HCT116 (cell line): Measurements from ENCODE around the gene PRG2. TPM values are rescaled to one million over a fixed set of nuclear protein-coding genes. Genes with fewer than 3 reads are reported as not detected.

Source experiments
- ATAC-seq: fragments of 200-7000 bp; cut with Tn5 transposase; 2 replicates; pipeline ENCODE4 v1.9.1; 2020; ENCODE audit warnings: mild to moderate bottlenecking, moderate library complexity
- BruUV-seq: library from RNA; stranded (reverse); fragments of 400-500 nt; replicated peaks from 2 replicates; lab custom pipeline; 2021; lab: Mats Ljungman, UMichigan
- CTCF ChIA-PET: fragments of 300-600 bp; sonication (Branson Sonifier 250); formaldehyde crosslinking; loops from one replicate; lab custom pipeline; 2021; ENCODE audit warnings: antibody characterized with exemption; lab: Charles Lee
- POLR2A ChIA-PET: fragments of 300-600, 350-600 bp; sonication (Branson Sonifier 250); formaldehyde crosslinking; loops from one replicate; lab custom pipeline; 2021; ENCODE audit warnings: antibody characterized with exemption; lab: Charles Lee
- RAD21 ChIA-PET, 2 experiments: fragments of 300-600 bp; sonication (Branson Sonifier 250); formaldehyde crosslinking; loops; one replicate each; lab custom pipeline; 2023; ENCODE audit warnings: low total read pairs in 2 of 2; ENCODE audit not compliant: uncharacterized antibody in 2 of 2, unreplicated experiment in 2 of 2, low non-redundant PET in 1 of 2; lab: Charles Lee
- DNase-seq: peaks from one replicate; pipeline ENCODE4 v3.0.0-alpha.2; 2010; ENCODE audit warnings: low read depth, low spot score
- H2AFZ ChIP-seq: fragments of 200-600 bp; shearing (Covaris generic), sonication (generic); 2 replicates; pipeline ENCODE4 v1.6.1; 2017; ENCODE audit warnings: low read depth, mixed run types, mixed read lengths, antibody characterized with exemption, low read length; ENCODE audit not compliant: poor library complexity, severe bottlenecking
- H3K27ac ChIP-seq: 2 replicates; pipeline ENCODE4 v1.5.1; 2012; ENCODE audit warnings: low read depth, low read length
- H3K27me3 ChIP-seq: fragments of 200-600 bp; sonication (generic); 2 replicates; pipeline ENCODE4 v1.6.1; 2016; ENCODE audit warnings: mixed run types, low read length, mixed read lengths; ENCODE audit not compliant: insufficient read depth
- H3K36me3 ChIP-seq, 2 experiments: fragments of 200-500 bp in 1 of 2; fragments of 200-600 bp in 1 of 2; sonication (Bioruptor generic) in 1 of 2; sonication (generic) in 1 of 2; 2 replicates each; pipeline versions ENCODE4 v1.5.1 to v1.6.1; 2014 to 2016; ENCODE audit warnings: low read length in 2 of 2, inconsistent platforms in 1 of 2, mixed read lengths in 1 of 2, mixed run types in 1 of 2; ENCODE audit not compliant: insufficient read depth in 2 of 2, control insufficient read depth in 1 of 2
- H3K4me1 ChIP-seq, 2 experiments: fragments of 200-600 bp in 1 of 2; sonication (generic) in 1 of 2; 2 replicates each; pipeline versions ENCODE4 v1.5.1 to v1.6.1; 2012 to 2017; ENCODE audit warnings: low read length in 2 of 2, inconsistent platforms in 1 of 2, mild to moderate bottlenecking in 1 of 2, mixed read lengths in 1 of 2, mixed run types in 1 of 2, moderate library complexity in 1 of 2; ENCODE audit not compliant: insufficient read depth in 2 of 2, control insufficient read depth in 1 of 2
- H3K4me2 ChIP-seq: fragments of 200-600 bp; sonication (generic); 2 replicates; pipeline ENCODE4 v1.6.1; 2017; ENCODE audit warnings: mixed run types, low read length, mixed read lengths
- H3K4me3 ChIP-seq, 2 experiments: fragments of 200-600 bp in 1 of 2; sonication (generic) in 1 of 2; replicated peaks in 1 of 2; 2 replicates each; pipeline ENCODE4 v1.5.1; 2011 to 2016; ENCODE audit warnings: low read length in 2 of 2, control low read depth in 1 of 2, low read depth in 1 of 2, mild to moderate bottlenecking in 1 of 2, mixed read lengths in 1 of 2, mixed run types in 1 of 2
- H3K79me2 ChIP-seq: fragments of 200-600 bp; sonication (generic); 2 replicates; pipeline ENCODE4 v1.6.1; 2017; ENCODE audit warnings: mild to moderate bottlenecking, mixed run types, low read length, moderate library complexity, mixed read lengths; ENCODE audit not compliant: insufficient read depth
- H3K9ac ChIP-seq: fragments of 200-600 bp; sonication (generic); 2 replicates; pipeline ENCODE4 v1.6.1; 2016; ENCODE audit warnings: low read length, mixed read lengths
- H3K9me2 ChIP-seq: fragments of 200-600 bp; sonication (generic), shearing (Covaris generic); 2 replicates; pipeline ENCODE4 v1.6.1; 2017; ENCODE audit warnings: mixed run types, mild to moderate bottlenecking, moderate library complexity; ENCODE audit not compliant: insufficient read depth
- H3K9me3 ChIP-seq, 2 experiments: fragments of 200-500 bp in 1 of 2; fragments of 200-600 bp in 1 of 2; sonication (Bioruptor generic) in 1 of 2; sonication (generic) in 1 of 2; 2 replicates each; pipeline ENCODE4 v1.6.1; 2014 to 2017; ENCODE audit warnings: low read length in 2 of 2, mixed read lengths in 2 of 2, inconsistent platforms in 1 of 2, low read depth in 1 of 2, mild to moderate bottlenecking in 1 of 2, mixed run types in 1 of 2, moderate library complexity in 1 of 2; ENCODE audit not compliant: control insufficient read depth in 1 of 2, insufficient read depth in 1 of 2
- H4K20me1 ChIP-seq: fragments of 200-600 bp; sonication (generic), shearing (Covaris generic); 2 replicates; pipeline ENCODE4 v1.6.1; 2017; ENCODE audit warnings: mixed run types, mild to moderate bottlenecking, moderate library complexity; ENCODE audit not compliant: insufficient read depth
- FOSL1 ChIP-seq: IDR thresholded peaks from 2 replicates; pipeline ENCODE4 v1.6.1; 2012; ENCODE audit warnings: low read depth
- JUND ChIP-seq: IDR thresholded peaks from 2 replicates; pipeline ENCODE4 v1.6.1; 2012
- MAX ChIP-seq: IDR thresholded peaks from 2 replicates; pipeline ENCODE4 v1.6.1; 2012
- POLR2A ChIP-seq: IDR thresholded peaks from 2 replicates; pipeline ENCODE4 v1.7.0; 2011; ENCODE audit warnings: borderline replicate concordance; ENCODE audit not compliant: insufficient read depth, insufficient read length; ENCODE audit errors: extremely low read depth
- SIN3A ChIP-seq: IDR thresholded peaks from 2 replicates; pipeline ENCODE4 v1.6.1; 2012; ENCODE audit warnings: low read depth
- ZFX ChIP-seq: fragments of 450-650 bp; IDR thresholded peaks from 2 replicates; pipeline ENCODE4 v1.6.1; 2017
- intact Hi-C: fragments of 100-400 bp; cut with micrococcal nuclease; formaldehyde crosslinking; loops from 2 replicates; pipeline ENCODE4 v1.10.0; 2022
- total RNA-seq: library from RNA; stranded (reverse); gene quantifications from one replicate; pipeline ENCODE4 v1.2.1, GENCODE V29; 2021; ENCODE audit not compliant: unreplicated experiment

Gene PRG2
- total RNA-seq, 1 experiment from 2014 or later = 0.81 TPM

GRCh38 chr11:57342702-57343101 lies 47.7 kb downstream of the PRG2 start:
- RAD21 ChIA-PET = no interaction called here
- H3K4me2 ChIP-seq = no peak overlapping the region
- no peak for TF ChIP-seq MAX
- no peaks in the 10 kb centered on the region for H3K27me3 ChIP-seq
- no peaks in the 10 kb centered on the region for H3K79me2 ChIP-seq
- no peak overlapping the region for H3K27ac ChIP-seq
- peaks cover 0 to 11% of the 10 kb centered on the region in 2 experiments; a peak in 2 of 4 replicates for H3K4me1 ChIP-seq
- POLR2A ChIA-PET = interaction anchor here (0.7 to 1.0 kb wide), 2 partner anchors 17 to 35 kb away, joined by 3 read pairs; partner anchors contain the start of gene TNKS1BP1
- no peak overlapping the region for H2AFZ ChIP-seq
- H4K20me1 ChIP-seq = no peaks in the 10 kb centered on the region
- H3K4me3 ChIP-seq = no peak overlapping the region
- no peaks in the 10 kb centered on the region for H3K36me3 ChIP-seq
- no peak for ATAC-seq
- CTCF ChIA-PET = no interaction called here
- no peaks in the 10 kb centered on the region for H3K9me3 ChIP-seq
- no peak overlapping the region for H3K9ac ChIP-seq
- H3K9me2 ChIP-seq = no peaks in the 10 kb centered on the region
- no TSS peak for BruUV-seq
- DNase-seq = no peak
- intact Hi-C loops = no loop called here

DNA sequence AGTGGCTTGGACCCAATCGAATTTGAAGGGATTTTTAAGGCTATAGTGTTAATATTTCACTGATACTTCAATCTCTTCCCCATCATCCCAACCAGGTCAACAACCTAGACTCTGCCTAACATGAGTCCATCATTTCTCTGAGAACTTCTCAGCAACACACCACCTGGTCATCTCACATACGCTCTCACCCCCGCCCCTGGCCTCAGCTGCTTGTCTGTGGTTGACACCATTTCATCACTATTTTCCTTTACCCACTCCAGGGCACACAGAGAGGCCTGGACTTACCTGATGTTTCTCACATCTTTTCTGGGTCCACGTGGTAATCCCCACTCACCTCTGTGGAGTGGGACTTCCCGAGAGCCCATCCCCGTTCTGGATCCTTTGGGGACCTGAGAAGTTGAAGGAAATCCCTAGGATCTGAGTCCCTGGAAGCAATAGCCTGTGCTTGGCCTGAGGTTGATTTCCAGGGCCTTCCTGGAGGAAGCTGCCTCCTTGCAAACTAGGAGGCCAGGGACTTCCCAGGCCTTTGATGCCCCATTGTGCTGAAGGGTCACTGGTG lies 49.1 kb downstream of the PRG2 start:
- ChIA-PET RAD21 (no interaction called here), POLR2A (no interaction called here), CTCF (no interaction called here)
- TF ChIP-seq ZFX (no peak), JUND (no peak), FOSL1 (no peak), SIN3A (no peak), POLR2A (no peak)
- intact Hi-C loops = no loop called here
- DNase-seq (no peak), ATAC-seq (no peak)
- Histone ChIP-seq H2AFZ (no peak overlapping the region), H3K9me2 (no peaks in the 10 kb centered on the region), H3K27me3 (no peaks in the 10 kb centered on the region), H3K9ac (no peak overlapping the region), H3K36me3 (no peaks in the 10 kb centered on the region), H4K20me1 (no peaks in the 10 kb centered on the region), H3K4me2 (no peak overlapping the region), H3K79me2 (no peaks in the 10 kb centered on the region), H3K4me3 (no peak overlapping the region), H3K4me1 (peaks cover 2 to 14% of the 10 kb centered on the region in 2 experiments; a peak in 3 of 4 replicates), H3K27ac (no peak overlapping the region), H3K9me3 (no peaks in the 10 kb centered on the region)
- BruUV-seq = no TSS peak
